Stimulated activated CD4-positive, alpha-beta T cell treated with anti-CD3 and anti-CD28 coated beads, Interleukin-1b, Interleukin-23, amount 100 ng/mL, for 4 hours (primary cell): ENCODE data around the gene DCC.

Experiments
- DNase-seq, 2 donors: peaks; one replicate each; pipeline ENCODE4 v3.0.0-alpha.2; 2020; ENCODE audit warnings: low read depth in 2 of 2

The DCC gene

GRCh38 chr18:52427521-52428175 is 87.7 kb downstream of the DCC start:
- DNase-seq = no peak

- DNase-seq = no peak
Measured at GRCh38 chr18:52431683-52432082, 91.7 kb downstream of the DCC start.

DNA sequence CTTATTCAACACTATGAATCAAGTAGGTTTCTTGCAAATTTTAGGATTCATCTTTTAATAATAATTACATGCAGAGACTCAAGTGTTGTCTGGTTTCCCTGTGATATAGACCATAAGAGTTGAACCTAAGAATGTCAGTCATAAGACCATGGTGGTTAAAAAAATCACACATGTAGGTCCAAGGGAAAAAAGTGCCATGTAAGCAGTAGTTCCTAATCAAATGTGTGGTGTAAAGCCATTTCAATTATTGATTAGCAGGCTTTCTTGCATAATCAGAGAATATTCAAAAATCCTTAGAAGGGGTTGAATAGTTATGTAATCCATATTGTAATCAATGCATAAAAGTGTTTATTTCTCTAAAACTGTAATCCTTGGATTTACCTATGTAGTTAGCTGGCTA is 93.8 kb downstream of the DCC start:
- DNase-seq = no peak

DNA sequence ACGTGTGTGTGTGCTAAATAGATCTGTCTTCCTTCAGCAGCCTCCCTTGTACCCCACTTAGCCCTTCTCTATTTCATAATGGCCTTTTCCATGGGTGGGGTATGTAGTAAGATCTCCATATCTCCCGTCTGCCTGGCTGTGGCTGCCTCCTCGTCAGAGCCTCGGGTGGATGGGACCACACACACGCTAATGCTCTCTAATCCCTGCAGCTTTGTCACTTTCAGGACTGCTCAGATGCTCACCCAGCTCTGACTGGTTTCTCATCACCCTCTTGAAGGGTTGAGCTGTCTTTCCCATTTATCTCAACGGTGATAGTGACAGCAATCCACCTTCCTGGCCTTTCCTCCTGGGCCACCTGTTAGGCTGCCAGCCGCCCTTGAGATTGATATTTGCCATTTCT is 95.3 kb downstream of the DCC start:
- DNase-seq = no peak

- no peak for DNase-seq
Measured at GRCh38 chr18:52437161-52437560, 97.2 kb downstream of the DCC start.

DNA sequence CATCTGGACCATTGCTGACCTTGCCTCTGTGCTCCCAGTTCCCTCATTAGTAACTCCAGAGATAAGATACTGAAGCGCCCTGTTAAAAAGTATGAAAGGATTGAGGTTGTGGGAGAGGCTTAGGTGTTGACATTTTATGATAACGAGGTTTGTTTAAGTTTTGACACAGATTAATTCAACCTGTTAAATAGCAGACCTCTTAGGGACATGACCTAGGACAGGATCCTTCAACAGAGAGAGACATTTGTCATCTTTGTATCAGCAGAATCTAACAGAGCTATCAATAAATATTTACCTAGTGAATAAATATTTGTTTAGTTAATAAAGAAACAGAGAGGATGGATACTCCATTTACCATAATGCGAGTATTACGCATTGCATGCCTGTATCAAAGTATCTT is 99.5 kb downstream of the DCC start:
- DNase-seq = no peak

- no peak for DNase-seq
Measured at GRCh38 chr18:52441794-52442193, 101.8 kb downstream of the DCC start.

GRCh38 chr18:52442686-52443085 is 102.7 kb downstream of the DCC start:
- no peak for DNase-seq

DNA sequence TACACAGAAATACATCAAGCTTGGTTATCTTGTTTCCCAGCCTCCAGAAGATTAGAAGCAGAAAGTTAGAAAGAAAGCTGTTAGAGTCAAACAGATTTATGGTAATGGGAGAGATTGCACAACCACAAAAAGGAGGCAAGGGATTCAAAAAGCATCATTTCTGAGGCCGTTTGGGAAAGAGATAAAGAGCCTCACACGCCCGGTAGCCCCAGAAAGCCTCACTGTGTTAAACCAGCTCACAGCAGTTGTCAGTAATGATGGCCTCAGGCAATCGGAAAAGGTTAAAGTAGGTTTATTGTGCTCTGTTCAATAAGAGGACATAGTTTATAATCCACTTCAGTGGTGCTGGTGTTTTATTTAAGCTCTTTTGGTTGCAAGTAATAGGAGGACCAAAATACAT is 111.3 kb downstream of the DCC start:
- no peak for DNase-seq

DNA sequence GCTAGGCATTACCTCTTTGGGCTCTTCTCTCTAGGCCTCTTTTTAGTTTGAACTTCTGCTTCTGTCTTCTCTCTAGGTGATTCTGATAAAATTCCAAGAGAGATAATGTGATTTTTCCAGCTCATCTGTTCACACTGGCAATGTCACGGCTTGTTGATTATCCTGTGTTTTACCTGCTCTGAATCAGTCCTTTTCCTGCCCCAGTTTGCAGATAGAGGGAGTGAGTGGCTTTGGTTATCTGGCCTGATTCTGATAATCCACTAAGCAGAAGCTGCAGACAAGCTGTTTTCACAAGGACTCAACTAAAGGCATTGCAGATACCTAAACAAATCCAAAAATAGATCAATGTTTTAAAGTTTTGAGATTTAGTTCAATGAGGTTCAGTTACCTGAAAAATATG is 111.9 kb downstream of the DCC start:
- DNase-seq = no peak

DNA sequence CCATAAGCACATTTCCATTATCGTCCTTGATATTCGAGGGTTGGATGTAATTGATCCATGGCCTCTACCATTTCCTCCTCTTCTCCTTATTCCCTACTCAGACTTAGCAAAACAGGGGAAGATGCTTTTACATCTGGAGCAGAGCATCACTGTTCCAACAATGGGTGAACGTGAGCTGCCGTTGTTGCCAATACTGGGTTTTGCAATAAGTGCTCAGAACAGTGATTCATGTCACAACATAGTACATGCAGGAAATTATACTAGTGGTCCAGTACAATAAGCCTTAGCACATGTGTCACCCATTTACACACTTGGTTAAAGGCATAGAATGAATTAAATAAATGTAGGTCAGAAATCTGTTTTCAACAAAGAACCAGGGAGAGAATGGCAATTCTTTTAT is 112.4 kb downstream of the DCC start:
- DNase-seq = no peak

- no peak for DNase-seq
Measured at GRCh38 chr18:52459890-52460289, 119.9 kb downstream of the DCC start.

DNA sequence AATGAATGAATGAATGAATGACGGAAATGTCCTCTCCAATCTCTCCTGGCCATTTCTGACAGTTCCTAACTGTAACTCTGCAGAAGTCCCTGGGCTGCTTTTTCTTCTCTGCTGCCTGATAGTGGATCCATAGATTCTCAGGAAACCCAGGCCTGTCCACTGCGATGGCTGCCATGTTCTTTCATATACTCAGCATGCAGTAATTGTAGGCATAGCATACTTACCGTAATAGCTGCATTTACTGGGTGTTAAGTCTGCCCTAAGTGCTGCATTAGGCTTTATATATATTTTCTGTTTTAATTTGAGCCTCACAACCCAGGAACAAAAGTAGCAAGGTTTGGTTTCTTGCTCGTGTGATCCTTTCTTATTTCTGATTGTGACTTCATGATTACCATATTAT is 122.9 kb downstream of the DCC start:
- DNase-seq = no peak

- no peak for DNase-seq
Measured at GRCh38 chr18:52465391-52465790, 125.4 kb downstream of the DCC start.

- DNase-seq = no peak
Measured at GRCh38 chr18:52468496-52468895, 128.5 kb downstream of the DCC start.

DNA sequence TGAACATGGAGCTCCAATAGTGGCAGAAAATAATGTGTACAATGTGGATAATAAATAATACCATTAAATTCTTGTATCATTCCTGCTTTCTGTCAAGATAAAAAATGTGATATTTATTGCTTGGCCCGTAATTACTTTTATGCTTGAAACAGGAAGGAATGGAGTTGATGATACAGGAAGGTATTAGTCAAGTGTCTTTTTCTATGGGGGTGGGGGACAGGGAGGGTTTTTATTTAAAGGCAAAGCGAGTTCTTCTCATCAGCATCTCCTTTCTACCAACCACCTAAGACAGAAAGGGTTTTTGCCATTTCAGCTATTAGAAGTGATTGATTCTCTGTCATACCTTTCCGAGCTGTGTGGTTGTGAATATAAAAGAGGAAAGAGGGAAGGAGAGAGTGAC is 135.3 kb downstream of the DCC start:
- DNase-seq = no peak

GRCh38 chr18:52481116-52481515 is 141.1 kb downstream of the DCC start:
- DNase-seq = no peak

DNA sequence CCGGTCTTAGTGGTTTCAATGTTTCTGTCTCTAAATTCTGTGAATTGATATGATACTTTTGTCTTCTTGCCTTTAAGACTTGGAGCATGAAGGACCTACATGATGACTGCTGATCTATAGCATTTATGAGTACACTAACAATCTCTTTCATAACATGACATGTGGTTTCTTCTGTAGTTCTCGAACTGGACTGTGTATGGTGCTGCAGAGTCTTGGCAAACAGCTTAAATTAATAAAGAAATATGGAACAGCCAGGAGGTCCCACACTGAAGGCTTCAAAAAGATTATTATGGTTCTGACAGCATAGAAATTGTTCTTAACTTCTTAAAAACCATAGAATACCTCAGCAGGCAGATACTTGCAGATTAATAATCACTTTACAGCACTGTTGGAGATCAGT is 145.0 kb downstream of the DCC start:
- DNase-seq = no peak

- DNase-seq = no peak
Measured at GRCh38 chr18:52486052-52486451, 146.1 kb downstream of the DCC start.

GRCh38 chr18:52489396-52490306 is 149.7 kb downstream of the DCC start:
- no peak for DNase-seq

DNA sequence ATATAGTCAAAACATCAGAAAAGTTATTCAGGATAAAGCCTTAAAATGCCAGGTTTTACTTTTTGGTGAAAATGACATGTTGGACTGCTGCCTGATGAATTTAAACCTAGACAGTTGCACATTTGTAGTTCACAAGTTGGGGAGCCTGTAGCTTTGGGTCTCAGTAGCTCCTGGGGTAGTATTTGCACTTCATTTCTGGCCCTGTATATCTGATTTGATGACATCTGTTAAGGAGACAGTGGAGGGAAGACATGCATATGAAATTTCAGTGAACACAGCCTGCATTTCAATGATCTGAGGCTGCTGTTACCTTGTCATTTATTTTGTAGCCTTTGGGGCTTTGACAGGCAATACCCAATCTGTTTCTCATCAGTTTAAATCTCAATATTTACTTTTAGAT is 156.4 kb downstream of the DCC start:
- no peak for DNase-seq

DNA sequence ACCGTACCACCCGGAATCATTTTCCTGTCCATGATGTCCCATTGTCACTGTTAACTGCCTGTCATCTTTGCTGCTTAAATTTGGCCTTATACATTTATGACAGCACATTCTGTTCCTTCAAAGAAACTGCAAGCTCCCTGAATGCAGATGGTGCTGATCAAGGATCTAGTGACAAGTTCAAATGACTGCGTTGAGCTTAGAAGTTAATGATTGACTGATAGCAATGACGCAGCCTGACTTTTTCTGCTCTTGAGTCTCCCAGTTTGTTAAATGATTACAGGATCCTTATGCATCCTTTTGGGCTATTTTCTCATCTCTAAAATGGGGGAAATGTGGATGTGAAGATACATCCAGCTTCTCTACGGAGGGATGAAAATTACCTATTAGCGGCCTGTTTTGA is 159.0 kb downstream of the DCC start:
- no peak for DNase-seq

- DNase-seq = no peak
Measured at GRCh38 chr18:52499644-52500043, 159.6 kb downstream of the DCC start.
